K562 (cell line): Measurements from ENCODE around the gene MEX3A. TPM values are rescaled to one million over a fixed set of nuclear protein-coding genes. Genes with fewer than 3 reads are reported as not detected.

Experiments
- ASH1L ChIP-seq: fragments of 450-650 bp; IDR thresholded peaks from 2 replicates; pipeline ENCODE4 v1.6.1; 2018; ENCODE audit warnings: borderline replicate concordance, mild to moderate bottlenecking, low read depth; ENCODE audit not compliant: partially characterized antibody
- CEBPB ChIP-seq: fragments of 450-650 bp; IDR thresholded peaks from 2 replicates; pipeline ENCODE4 v1.6.1; 2016; ENCODE audit warnings: missing genetic modification characterization, missing compliant biosample characterization
- ETV6 ChIP-seq, 3 experiments: fragments of 150-350 bp in 1 of 3; sonication (generic) in 1 of 3; formaldehyde crosslinking in 1 of 3; IDR thresholded peaks; 2 replicates each; pipeline versions ENCODE4 v1.6.1 to v1.8.0; 2014 to 2022; ENCODE audit warnings: borderline replicate concordance in 2 of 3, low read depth in 2 of 3, antibody characterized with exemption in 1 of 3, low read length in 1 of 3, mild to moderate bottlenecking in 1 of 3, missing genetic modification reagents in 1 of 3
- KDM4B ChIP-seq, 2 experiments: fragments of 450-650 bp in 1 of 2; sonication (generic) in 1 of 2; IDR thresholded peaks; 2 replicates each; pipeline ENCODE4 v1.6.1; 2016 to 2017; ENCODE audit warnings: borderline replicate concordance in 2 of 2, antibody characterized with exemption in 1 of 2, low read depth in 1 of 2, mild to moderate bottlenecking in 1 of 2
- NFE2L1 ChIP-seq: fragments of 450-650 bp; IDR thresholded peaks from 2 replicates; pipeline ENCODE4 v1.6.1; 2016; ENCODE audit warnings: missing genetic modification characterization, low read depth, mild to moderate bottlenecking, missing compliant biosample characterization, moderate library complexity, borderline replicate concordance
- RBM14 ChIP-seq: fragments of 200-400 bp; formaldehyde crosslinking; IDR thresholded peaks from 2 replicates; pipeline ENCODE4 v1.6.1; 2018; ENCODE audit warnings: low read depth, mild to moderate bottlenecking, low read length, moderate library complexity, borderline replicate concordance; ENCODE audit not compliant: insufficient read depth
- RHOXF2B ChIP-seq: fragments of 250-450 bp; sonication (Bioruptor Pico); conservative IDR thresholded peaks from 2 replicates; pipeline ENCODE4 v1.5.1; 2021
- TAF1 ChIP-seq: IDR thresholded peaks from 2 replicates; pipeline ENCODE4 v1.6.1; 2011; ENCODE audit warnings: mild to moderate bottlenecking, low read length, moderate library complexity; ENCODE audit not compliant: insufficient read depth, control insufficient read depth, severe bottlenecking; ENCODE audit errors: extremely low read depth
- TEAD1 ChIP-seq, 2 experiments: fragments of 450-650 bp in 1 of 2; sonication (generic) in 1 of 2; formaldehyde crosslinking; IDR thresholded peaks; 2 replicates each; pipeline versions ENCODE4 v1.4.0 to v1.8.0; 2020 to 2022; ENCODE audit warnings: mild to moderate bottlenecking in 2 of 2, missing genetic modification reagents in 1 of 2
- ZBTB7A ChIP-seq: IDR thresholded peaks from 2 replicates; pipeline ENCODE4 v1.6.1; 2011; ENCODE audit warnings: low read depth, mild to moderate bottlenecking, low read length, moderate library complexity, borderline replicate concordance; ENCODE audit not compliant: control insufficient read depth
- ZFX ChIP-seq: sonication (generic); formaldehyde crosslinking; IDR thresholded peaks from 2 replicates; pipeline ENCODE4 v1.8.0; 2022; ENCODE audit warnings: mild to moderate bottlenecking, missing genetic modification reagents, moderate library complexity
- ZNF436 ChIP-seq: fragments of 250-450, 450-650 bp; sonication (Bioruptor Pico); formaldehyde crosslinking; IDR thresholded peaks from 2 replicates; pipeline ENCODE4 v1.7.0; 2020; ENCODE audit warnings: mild to moderate bottlenecking
- polyA plus RNA-seq, 8 experiments: library from polyadenylated mRNA; depleted of rRNA in 4 of 8; stranded (reverse) in 5 of 8; unstranded in 3 of 8; fragments of >200 nt; fragmentation: Nextera tagmentation in 2 of 8; fragmentation: Illumina TruSeq in 1 of 8; extraction: Ambion mirVana in 2 of 8; extraction: Trizol in 1 of 8; gene quantifications; 2 replicates each; pipeline versions ENCODE4 v1.2.1 to v1.2.3, GENCODE V29; 2011 to 2014; ENCODE audit warnings: inconsistent platforms in 1 of 8, missing spikeins in 1 of 8
- total RNA-seq, 7 experiments: library from RNA; depleted of rRNA in 6 of 7; stranded (reverse); fragments of >200 nt in 6 of 7; fragmentation: Illumina TruSeq in 2 of 7; extraction: Trizol in 2 of 7; gene quantifications; 2 replicates each; pipeline versions ENCODE4 v1.2.1 to v1.2.3, GENCODE V29; 2011 to 2021; ENCODE audit warnings: low replicate concordance in 1 of 7
- TF ChIP-seq, protein P1 (sequence below): fragments of 450-650 bp; IDR thresholded peaks from 2 replicates; pipeline ENCODE4 v1.6.1; 2016; ENCODE audit warnings: borderline replicate concordance
- TF ChIP-seq, protein P2 (sequence below): conservative IDR thresholded peaks from 2 replicates; pipeline ENCODE4 v1.6.1; 2011; ENCODE audit warnings: low read depth, mild to moderate bottlenecking, low read length; ENCODE audit not compliant: control insufficient read depth
- TF ChIP-seq, protein P3 (sequence below): fragments of 450-650 bp; IDR thresholded peaks from 2 replicates; pipeline ENCODE4 v1.6.1; 2014; ENCODE audit warnings: low read depth, mild to moderate bottlenecking, moderate library complexity, borderline replicate concordance

The MEX3A gene
- total and polyA plus RNA-seq, 9 of the 15 experiments (the other 6 are each of a cell fraction or from before 2014, with no cell fraction given), result 0.36 to 13.7 (median 5.2) TPM

DNA sequence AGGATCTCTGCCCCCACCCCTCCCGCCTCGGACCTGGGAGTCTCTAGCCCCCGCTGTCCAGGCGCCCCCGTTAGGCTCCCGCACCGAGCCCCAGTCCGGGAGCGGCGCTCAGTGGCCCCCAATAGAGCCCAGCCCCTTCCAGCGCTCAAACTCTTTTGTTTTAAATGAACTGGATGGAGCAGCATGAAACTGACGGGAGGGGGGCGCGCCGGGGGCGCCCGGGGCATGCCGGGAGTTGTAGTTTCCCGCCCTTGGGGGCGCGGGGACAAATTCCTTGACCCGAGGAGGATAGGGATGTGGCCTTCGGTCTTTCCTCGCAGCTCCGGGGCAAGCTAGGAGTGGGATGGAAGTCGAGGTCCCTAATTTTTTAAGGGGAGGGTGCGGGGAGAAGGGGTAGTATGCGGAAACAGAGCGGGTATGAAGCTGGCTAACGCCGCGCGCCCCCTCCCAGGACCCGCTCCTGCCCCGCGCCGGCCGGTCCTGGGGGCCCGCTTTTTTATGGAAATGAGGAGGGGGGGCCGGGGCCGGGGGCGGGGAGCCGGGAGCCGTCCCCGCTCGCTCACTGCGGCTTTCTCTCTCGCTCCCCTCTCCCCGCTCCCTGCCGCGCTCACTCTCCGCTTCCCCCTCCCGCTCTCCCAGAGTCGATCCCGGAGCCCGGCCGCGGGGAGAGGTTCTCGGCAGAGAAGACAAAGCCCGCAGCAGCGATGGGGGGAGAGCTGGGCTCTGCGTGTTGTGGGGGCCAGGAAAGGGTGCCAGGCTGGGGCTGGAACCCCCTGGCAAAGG is at the start of gene MEX3A (continued):
- TF ChIP-seq, protein P1, sequence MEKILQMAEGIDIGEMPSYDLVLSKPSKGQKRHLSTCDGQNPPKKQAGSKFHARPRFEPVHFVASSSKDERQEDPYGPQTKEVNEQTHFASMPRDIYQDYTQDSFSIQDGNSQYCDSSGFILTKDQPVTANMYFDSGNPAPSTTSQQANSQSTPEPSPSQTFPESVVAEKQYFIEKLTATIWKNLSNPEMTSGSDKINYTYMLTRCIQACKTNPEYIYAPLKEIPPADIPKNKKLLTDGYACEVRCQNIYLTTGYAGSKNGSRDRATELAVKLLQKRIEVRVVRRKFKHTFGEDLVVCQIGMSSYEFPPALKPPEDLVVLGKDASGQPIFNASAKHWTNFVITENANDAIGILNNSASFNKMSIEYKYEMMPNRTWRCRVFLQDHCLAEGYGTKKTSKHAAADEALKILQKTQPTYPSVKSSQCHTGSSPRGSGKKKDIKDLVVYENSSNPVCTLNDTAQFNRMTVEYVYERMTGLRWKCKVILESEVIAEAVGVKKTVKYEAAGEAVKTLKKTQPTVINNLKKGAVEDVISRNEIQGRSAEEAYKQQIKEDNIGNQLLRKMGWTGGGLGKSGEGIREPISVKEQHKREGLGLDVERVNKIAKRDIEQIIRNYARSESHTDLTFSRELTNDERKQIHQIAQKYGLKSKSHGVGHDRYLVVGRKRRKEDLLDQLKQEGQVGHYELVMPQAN, result 0 out of 2 replicates have a peak, but pooled peaks have one; percentile 59
- TF ChIP-seq ASH1L (no peak), CEBPB (tag) (no peak), ZBTB7A (peak; percentile 99), ETV6 (IDR thresholded peaks at IDR 0.05; ENCODE audit: borderline replicate concordance in 1 of 2, low read depth in 2 of 2, low read length in 1 of 2) (no peak), ETV6 (CRISPR knock-in tag; IDR thresholded peaks at IDR 0.05; ENCODE audit: borderline replicate concordance) (no peak), ZFX (CRISPR knock-in tag) (peak; percentile 14; the same call in 1 of the 2 replicates), TAF1 (peak; percentile 68), TEAD1 (CRISPR knock-in tag; IDR thresholded peaks at IDR 0.05) (peak in 1 of 2 experiments; percentile 76; a peak in 1 of 4 replicates), KDM4B (IDR thresholded peaks at IDR 0.05; ENCODE audit: borderline replicate concordance in 2 of 2, low read depth in 1 of 2) (peak in 1 of 2 experiments; percentile 88; a peak in 1 of 4 replicates), NFE2L1 (tag) (no peak), RBM14 (no peak), RHOXF2B (no peak), ZNF436 (CRISPR knock-in tag) (no peak)
- TF ChIP-seq, protein P2, sequence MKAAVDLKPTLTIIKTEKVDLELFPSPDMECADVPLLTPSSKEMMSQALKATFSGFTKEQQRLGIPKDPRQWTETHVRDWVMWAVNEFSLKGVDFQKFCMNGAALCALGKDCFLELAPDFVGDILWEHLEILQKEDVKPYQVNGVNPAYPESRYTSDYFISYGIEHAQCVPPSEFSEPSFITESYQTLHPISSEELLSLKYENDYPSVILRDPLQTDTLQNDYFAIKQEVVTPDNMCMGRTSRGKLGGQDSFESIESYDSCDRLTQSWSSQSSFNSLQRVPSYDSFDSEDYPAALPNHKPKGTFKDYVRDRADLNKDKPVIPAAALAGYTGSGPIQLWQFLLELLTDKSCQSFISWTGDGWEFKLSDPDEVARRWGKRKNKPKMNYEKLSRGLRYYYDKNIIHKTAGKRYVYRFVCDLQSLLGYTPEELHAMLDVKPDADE, result peak; percentile 97
- TF ChIP-seq, protein P3, sequence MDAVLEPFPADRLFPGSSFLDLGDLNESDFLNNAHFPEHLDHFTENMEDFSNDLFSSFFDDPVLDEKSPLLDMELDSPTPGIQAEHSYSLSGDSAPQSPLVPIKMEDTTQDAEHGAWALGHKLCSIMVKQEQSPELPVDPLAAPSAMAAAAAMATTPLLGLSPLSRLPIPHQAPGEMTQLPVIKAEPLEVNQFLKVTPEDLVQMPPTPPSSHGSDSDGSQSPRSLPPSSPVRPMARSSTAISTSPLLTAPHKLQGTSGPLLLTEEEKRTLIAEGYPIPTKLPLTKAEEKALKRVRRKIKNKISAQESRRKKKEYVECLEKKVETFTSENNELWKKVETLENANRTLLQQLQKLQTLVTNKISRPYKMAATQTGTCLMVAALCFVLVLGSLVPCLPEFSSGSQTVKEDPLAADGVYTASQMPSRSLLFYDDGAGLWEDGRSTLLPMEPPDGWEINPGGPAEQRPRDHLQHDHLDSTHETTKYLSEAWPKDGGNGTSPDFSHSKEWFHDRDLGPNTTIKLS, result peak; percentile 64; the same call in 1 of the 2 replicates
